Progenitor cell of endocrine pancreas (in vitro differentiated cells): ENCODE data around the gene SPATS2L. TPM values are rescaled to one million over a fixed set of nuclear protein-coding genes. Genes with fewer than 3 reads are reported as not detected.

Source experiments
- DNase-seq: peaks from one replicate; pipeline ENCODE4 v3.0.0; 2021; ENCODE audit warnings: low spot score; ENCODE audit not compliant: unreplicated experiment
- H3K27ac Mint-ChIP-seq: 2 replicates; pipeline ENCODE4 v1.8.0; 2021; ENCODE audit warnings: mild to moderate bottlenecking, moderate library complexity, mixed read lengths
- H3K27me3 Mint-ChIP-seq: 2 replicates; pipeline ENCODE4 v1.8.0; 2021; ENCODE audit warnings: mixed read lengths
- H3K36me3 Mint-ChIP-seq: 2 replicates; pipeline ENCODE4 v1.8.0; 2022; ENCODE audit warnings: mixed read lengths; ENCODE audit not compliant: insufficient read depth
- H3K4me1 Mint-ChIP-seq: 2 replicates; pipeline ENCODE4 v1.8.0; 2021; ENCODE audit warnings: low read depth, mixed read lengths
- H3K4me3 Mint-ChIP-seq: 2 replicates; pipeline ENCODE4 v1.8.0; 2021; ENCODE audit warnings: low read depth, mild to moderate bottlenecking, moderate library complexity, mixed read lengths
- H3K9me3 Mint-ChIP-seq: 2 replicates; pipeline ENCODE4 v1.8.0; 2021; ENCODE audit warnings: low read depth, mixed read lengths
- total RNA-seq: library from RNA; stranded (reverse); gene quantifications from 2 replicates; pipeline ENCODE4 v1.2.1, GENCODE V29; 2021
- TF ChIP-seq, protein P1 (sequence below): fragments of 200-600 bp; sonication (generic); IDR thresholded peaks from one replicate; pipeline ENCODE4 v1.5.0; 2021; ENCODE audit warnings: antibody characterized with exemption, mild to moderate bottlenecking; ENCODE audit not compliant: unreplicated experiment

The SPATS2L gene
- total RNA-seq, 1 donor from 2014 or later: 110 TPM

DNA sequence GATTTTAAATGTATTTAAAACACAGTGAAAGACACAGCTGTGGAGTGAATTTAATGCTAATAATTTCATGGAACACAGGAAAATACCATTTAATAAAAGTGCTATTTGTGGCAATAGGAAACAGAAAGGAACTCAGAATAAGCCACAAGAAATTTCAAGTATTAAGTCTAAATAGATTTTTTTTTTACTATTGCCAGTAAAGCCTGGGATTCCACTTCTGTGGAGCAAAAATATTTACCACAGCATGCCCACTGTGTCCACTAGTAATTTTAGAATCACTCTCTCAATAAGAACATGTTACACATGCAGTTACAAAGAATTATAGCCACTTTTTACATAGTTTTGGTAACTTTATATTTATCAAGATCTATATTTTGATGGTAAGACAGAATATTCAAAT, 186.2 kb downstream of the SPATS2L start:
- TF ChIP-seq, protein P1, sequence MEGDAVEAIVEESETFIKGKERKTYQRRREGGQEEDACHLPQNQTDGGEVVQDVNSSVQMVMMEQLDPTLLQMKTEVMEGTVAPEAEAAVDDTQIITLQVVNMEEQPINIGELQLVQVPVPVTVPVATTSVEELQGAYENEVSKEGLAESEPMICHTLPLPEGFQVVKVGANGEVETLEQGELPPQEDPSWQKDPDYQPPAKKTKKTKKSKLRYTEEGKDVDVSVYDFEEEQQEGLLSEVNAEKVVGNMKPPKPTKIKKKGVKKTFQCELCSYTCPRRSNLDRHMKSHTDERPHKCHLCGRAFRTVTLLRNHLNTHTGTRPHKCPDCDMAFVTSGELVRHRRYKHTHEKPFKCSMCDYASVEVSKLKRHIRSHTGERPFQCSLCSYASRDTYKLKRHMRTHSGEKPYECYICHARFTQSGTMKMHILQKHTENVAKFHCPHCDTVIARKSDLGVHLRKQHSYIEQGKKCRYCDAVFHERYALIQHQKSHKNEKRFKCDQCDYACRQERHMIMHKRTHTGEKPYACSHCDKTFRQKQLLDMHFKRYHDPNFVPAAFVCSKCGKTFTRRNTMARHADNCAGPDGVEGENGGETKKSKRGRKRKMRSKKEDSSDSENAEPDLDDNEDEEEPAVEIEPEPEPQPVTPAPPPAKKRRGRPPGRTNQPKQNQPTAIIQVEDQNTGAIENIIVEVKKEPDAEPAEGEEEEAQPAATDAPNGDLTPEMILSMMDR: no peak
- no peak overlapping the region for H3K4me3 Mint-ChIP-seq

DNA sequence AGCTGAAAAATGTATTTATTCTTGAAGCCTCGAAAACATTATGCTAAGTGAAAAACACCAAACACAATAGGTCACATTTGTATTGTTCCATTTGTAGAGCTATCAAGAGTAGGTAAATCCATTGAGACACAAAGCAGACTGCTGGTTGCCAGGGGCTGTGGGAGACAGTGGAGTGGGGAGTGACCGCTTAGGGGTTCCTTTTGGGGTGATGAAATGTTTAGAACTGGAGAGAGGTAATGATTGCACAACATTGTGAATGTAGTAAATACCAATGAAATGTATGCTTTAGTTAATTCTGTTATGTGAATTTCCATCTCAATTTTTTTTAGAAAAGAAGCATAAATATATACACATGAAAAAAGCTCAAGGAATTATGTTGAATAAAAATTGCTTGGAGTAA, 187.6 kb downstream of the SPATS2L start:
- Mint-ChIP-seq H3K27ac (no peak overlapping the region), H3K4me1 (no peaks in the 10 kb centered on the region), H3K36me3 (peaks cover 30% of the 10 kb centered on the region), H3K27me3 (no peaks in the 10 kb centered on the region), H3K4me3 (no peak overlapping the region), H3K9me3 (no peaks in the 10 kb centered on the region)
- TF ChIP-seq, protein P1: no peak
- DNase-seq: no peak

More for the DNA sequence above, 186.2 kb downstream of the SPATS2L start:
- no peak overlapping the region for H3K27ac Mint-ChIP-seq
- H3K4me1 Mint-ChIP-seq: no peaks in the 10 kb centered on the region
- H3K36me3 Mint-ChIP-seq: peaks cover 32% of the 10 kb centered on the region
- H3K9me3 Mint-ChIP-seq: no peaks in the 10 kb centered on the region
- no peak for DNase-seq
- no peaks in the 10 kb centered on the region for H3K27me3 Mint-ChIP-seq

DNA sequence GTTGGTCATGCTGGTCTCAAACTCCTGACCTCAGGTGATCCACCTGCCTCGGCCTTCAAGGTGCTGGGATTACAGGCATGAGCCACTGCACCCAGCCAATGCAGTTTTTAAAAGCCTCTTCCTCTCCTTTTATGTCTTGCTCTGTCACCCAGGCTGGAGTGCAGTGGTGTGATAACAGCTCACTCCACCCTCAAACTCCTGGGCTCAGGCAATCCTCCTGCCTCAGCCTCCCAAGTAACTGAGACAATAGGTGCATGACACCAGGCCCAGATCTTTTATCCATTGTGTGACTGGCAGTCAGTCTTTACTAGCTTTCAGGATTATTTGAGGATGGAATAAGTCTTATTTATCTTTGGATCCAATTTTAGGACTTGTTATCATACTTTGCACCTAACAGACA, 190.2 kb downstream of the SPATS2L start:
- H3K4me3 Mint-ChIP-seq: no peak overlapping the region
- no peaks in the 10 kb centered on the region for H3K4me1 Mint-ChIP-seq
- TF ChIP-seq, protein P1: no peak
- H3K36me3 Mint-ChIP-seq: peaks cover 13% of the 10 kb centered on the region
- DNase-seq: no peak
- H3K27ac Mint-ChIP-seq: no peak overlapping the region
- H3K27me3 Mint-ChIP-seq: no peaks in the 10 kb centered on the region
- H3K9me3 Mint-ChIP-seq: no peaks in the 10 kb centered on the region

DNA sequence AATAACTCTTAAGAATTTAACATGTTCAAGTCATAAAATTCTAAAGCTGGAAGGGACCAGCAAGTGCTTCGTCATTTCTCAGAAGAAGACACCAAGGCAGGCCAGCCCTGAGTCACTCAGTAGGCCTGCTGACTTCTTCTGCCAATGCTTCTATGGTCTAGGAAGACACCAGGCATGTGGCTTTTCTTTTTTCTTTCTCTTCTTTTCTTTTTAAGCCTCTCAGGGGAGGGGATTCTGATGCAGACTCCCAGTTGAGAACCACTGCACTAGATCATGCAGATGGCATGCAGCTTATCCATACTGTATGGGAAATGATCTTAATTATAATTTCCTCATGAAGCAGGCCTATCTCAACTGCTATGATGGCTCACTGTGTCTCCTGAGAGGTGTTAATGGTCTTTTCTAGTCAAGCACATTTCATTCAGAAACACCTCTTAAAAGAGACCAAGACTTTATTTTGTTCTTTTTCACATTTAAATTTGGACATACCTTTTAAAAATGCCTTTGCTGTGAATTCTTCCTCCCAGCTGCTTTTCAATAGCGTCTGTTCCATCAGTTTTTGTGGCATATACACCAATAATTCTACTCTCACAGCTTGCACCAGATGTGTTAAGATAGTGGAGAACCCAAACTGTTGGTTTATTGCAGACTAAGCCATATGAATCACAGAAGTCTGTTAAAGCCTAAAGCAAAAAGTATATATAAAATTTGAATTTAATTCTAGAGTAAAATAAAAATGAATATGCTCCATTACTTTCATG, 192.1 kb downstream of the SPATS2L start:
- H3K4me3 Mint-ChIP-seq: no peak overlapping the region
- peaks cover 3% of the 10 kb centered on the region for H3K9me3 Mint-ChIP-seq
- no peak overlapping the region for H3K27ac Mint-ChIP-seq
- TF ChIP-seq, protein P1: no peak
- DNase-seq: no peak
- H3K36me3 Mint-ChIP-seq: peaks cover 13% of the 10 kb centered on the region
- H3K4me1 Mint-ChIP-seq: no peaks in the 10 kb centered on the region
- no peaks in the 10 kb centered on the region for H3K27me3 Mint-ChIP-seq

DNA sequence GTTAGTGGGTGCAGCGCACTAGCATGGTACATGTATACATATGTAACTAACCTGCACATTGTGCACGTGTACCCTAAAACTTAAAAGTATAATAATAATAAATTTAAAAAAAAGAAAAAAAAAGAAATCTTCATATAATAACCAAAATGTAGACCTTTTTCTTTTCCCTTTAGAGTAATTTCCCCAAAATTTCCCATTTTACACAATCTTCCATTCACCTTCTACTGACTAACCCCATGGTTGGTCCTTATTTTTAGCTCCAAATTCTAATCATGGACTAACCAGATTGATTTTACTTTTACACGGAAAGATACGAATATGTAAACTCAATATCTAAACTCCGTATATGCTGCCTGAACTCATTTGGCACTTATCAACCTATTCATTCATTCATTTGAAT, 195.7 kb downstream of the SPATS2L start:
- DNase-seq: no peak
- TF ChIP-seq, protein P1: no peak
- no peak overlapping the region for H3K27ac Mint-ChIP-seq
- H3K36me3 Mint-ChIP-seq: peaks cover 9% of the 10 kb centered on the region
- no peaks in the 10 kb centered on the region for H3K4me1 Mint-ChIP-seq
- peaks cover 3% of the 10 kb centered on the region for H3K9me3 Mint-ChIP-seq
- no peak overlapping the region for H3K4me3 Mint-ChIP-seq
- H3K27me3 Mint-ChIP-seq: no peaks in the 10 kb centered on the region
